Mammary epithelial cell (primary cell): ENCODE results near the gene SOD3.

Source experiments
- EZH2 ChIP-seq: IDR thresholded peaks from 2 replicates; pipeline ENCODE4 v1.6.1; 2012; ENCODE audit warnings: low read length, inconsistent platforms, borderline replicate concordance
- TF ChIP-seq, protein P1 (sequence below), 2 donors: IDR thresholded peaks in 1 of 2; conservative IDR thresholded peaks in 1 of 2; 2 replicates each; pipeline ENCODE4 v1.5.1; 2011 to 2012; ENCODE audit warnings: inconsistent platforms in 2 of 2, low read length in 2 of 2, mild to moderate bottlenecking in 2 of 2, control low read depth in 1 of 2, low read depth in 1 of 2; ENCODE audit not compliant: insufficient read depth in 1 of 2; ENCODE audit errors: extremely low read depth in 1 of 2

DNA sequence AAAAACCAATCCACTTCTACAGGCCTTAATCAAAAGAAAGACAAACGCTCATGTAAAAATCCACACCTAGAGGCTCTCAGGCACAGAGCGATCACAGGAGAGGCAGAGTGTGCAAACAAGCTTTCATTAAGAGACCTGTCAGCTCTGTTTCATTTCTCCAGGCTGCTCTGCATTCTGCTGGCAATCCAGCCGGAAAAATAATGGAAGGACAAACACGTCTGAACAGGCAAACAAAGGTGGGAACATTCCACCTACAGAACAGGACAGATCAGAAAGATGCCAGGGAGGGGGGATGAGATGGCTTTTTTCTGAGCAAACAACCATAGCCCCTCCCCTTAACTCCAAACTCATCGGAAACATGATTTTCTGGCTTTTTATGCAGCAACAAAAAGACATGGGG, 9.7 kb downstream of the SOD3 start:
- TF ChIP-seq EZH2: no peak
- TF ChIP-seq, protein P1, sequence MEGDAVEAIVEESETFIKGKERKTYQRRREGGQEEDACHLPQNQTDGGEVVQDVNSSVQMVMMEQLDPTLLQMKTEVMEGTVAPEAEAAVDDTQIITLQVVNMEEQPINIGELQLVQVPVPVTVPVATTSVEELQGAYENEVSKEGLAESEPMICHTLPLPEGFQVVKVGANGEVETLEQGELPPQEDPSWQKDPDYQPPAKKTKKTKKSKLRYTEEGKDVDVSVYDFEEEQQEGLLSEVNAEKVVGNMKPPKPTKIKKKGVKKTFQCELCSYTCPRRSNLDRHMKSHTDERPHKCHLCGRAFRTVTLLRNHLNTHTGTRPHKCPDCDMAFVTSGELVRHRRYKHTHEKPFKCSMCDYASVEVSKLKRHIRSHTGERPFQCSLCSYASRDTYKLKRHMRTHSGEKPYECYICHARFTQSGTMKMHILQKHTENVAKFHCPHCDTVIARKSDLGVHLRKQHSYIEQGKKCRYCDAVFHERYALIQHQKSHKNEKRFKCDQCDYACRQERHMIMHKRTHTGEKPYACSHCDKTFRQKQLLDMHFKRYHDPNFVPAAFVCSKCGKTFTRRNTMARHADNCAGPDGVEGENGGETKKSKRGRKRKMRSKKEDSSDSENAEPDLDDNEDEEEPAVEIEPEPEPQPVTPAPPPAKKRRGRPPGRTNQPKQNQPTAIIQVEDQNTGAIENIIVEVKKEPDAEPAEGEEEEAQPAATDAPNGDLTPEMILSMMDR (conservative IDR thresholded peaks at IDR 0.05 in 1 of 2, IDR thresholded peaks at IDR 0.05 in 1 of 2; ENCODE audit: extremely low read depth in 1 of 2, insufficient read depth in 1 of 2, low read depth in 1 of 2, low read length in 2 of 2): no peak
